ENCODE results near the gene KCNG1. TPM values are rescaled to one million over a fixed set of nuclear protein-coding genes. Genes with fewer than 3 reads are reported as not detected.

The KCNG1 gene
- total and polyA plus RNA-seq, 2 donors (not counting 1 experiment from before 2014, with no cell fraction given): 16.9 to 57.7 TPM

- no peak overlapping the region for H3K9ac ChIP-seq (ENCODE audit: low read length)
- no peaks in the 10 kb centered on the region for H3K9me3 ChIP-seq (ENCODE audit: control extremely low read depth in 1 of 3, control insufficient read depth in 2 of 3, insufficient read depth in 1 of 3, low read length in 2 of 3)
- Mint-ChIP-seq H3K27ac (no peak overlapping the region), H3K27me3 (peaks cover 40% of the 10 kb centered on the region), H3K4me1 (peaks cover 3% of the 10 kb centered on the region), H3K9me3 (ENCODE audit: insufficient read depth) (no peaks in the 10 kb centered on the region), H3K4me3 (no peak overlapping the region)
- intact Hi-C loops (cut with micrococcal nuclease): no loop called here
- TF ChIP-seq EZH2 (IDR thresholded peaks at IDR 0.05; ENCODE audit: borderline replicate concordance, insufficient read depth, low read depth, low read length, poor library complexity, severe bottlenecking) (no peak), CTCF (IDR thresholded peaks at IDR 0.05) (no peak)
- 87% methylated on average over 20 of the region's 20 CpGs for WGBS (ENCODE audit: insufficient coverage)
- no peak overlapping the region for H3K4me3 ChIP-seq (ENCODE audit: control extremely low read depth in 1 of 5, extremely low read depth in 1 of 5, insufficient read depth in 1 of 5, low read depth in 2 of 5, low read length in 4 of 5)
- no peaks in the 10 kb centered on the region for H3K79me2 ChIP-seq (ENCODE audit: control insufficient read depth, insufficient read depth, low read length)
- peaks cover 0 to 4% of the 10 kb centered on the region in 2 donors for H3K4me1 ChIP-seq (ENCODE audit: control insufficient read depth in 2 of 2, insufficient read depth in 2 of 2, low read length in 2 of 2)
- no peaks in the 10 kb centered on the region for H4K20me1 ChIP-seq (ENCODE audit: control insufficient read depth, insufficient read depth, low read length, poor library complexity, severe bottlenecking)
- no peak overlapping the region for H3K27ac ChIP-seq (ENCODE audit: low read length in 2 of 2)
- no peak for ATAC-seq (ENCODE audit: low read depth)
- H3K27me3 ChIP-seq (replicated peaks in 1 of 4; ENCODE audit: control extremely low read depth in 1 of 4, control insufficient read depth in 3 of 4, insufficient read depth in 4 of 4, low read length in 3 of 4): peaks cover 0 to 26% (median 3%) of the 10 kb centered on the region in 4 experiments
- no peak overlapping the region for H2AFZ ChIP-seq (ENCODE audit: insufficient read depth, low read depth, low read length, poor library complexity, severe bottlenecking)
- no peak for DNase-seq
- no peak overlapping the region for H3K4me2 ChIP-seq (replicated peaks; ENCODE audit: low read depth, low read length, poor library complexity, severe bottlenecking)
- ChIA-PET CTCF (interaction anchor here (1.2 kb wide), 1 partner anchor 10 kb away, joined by 4 read pairs; no protein-coding TSS in a partner anchor), POLR2A (no interaction called here)
- H3K36me3 ChIP-seq (replicated peaks in 1 of 2; ENCODE audit: control extremely low read depth in 1 of 2, control insufficient read depth in 1 of 2, extremely low read depth in 1 of 2, insufficient read depth in 2 of 2, low read length in 1 of 2): no peaks in the 10 kb centered on the region
These were observed 45.6 kb downstream of the KCNG1 start for GRCh38 chr20:50977066-50978021.
